SW 1271 (cell line): ENCODE measurements around the gene MTCH2.
A peak's percentile ranks its signal among the peaks of the same experiment; 100 is the strongest.
"Not testable (repeated sequence)": the region's sequence is repeated elsewhere in the genome, so short reads cannot be mapped to it uniquely, and the experiment has no call there.

Source experiments
- DNase-seq, 2 experiments: peaks; one replicate each; lab custom pipeline; 2025; lab: John Stamatoyannopoulos, UW

MTCH2 gene

GRCh38 chr11:47642099-47642855, at the start of gene MTCH2:
Gene MTCH2 (minus strand): TSS chr11:47642559. CDS start chr11:47642465, 94 bp downstream.
- peak; percentile 88 to 95 for DNase-seq

DNA sequence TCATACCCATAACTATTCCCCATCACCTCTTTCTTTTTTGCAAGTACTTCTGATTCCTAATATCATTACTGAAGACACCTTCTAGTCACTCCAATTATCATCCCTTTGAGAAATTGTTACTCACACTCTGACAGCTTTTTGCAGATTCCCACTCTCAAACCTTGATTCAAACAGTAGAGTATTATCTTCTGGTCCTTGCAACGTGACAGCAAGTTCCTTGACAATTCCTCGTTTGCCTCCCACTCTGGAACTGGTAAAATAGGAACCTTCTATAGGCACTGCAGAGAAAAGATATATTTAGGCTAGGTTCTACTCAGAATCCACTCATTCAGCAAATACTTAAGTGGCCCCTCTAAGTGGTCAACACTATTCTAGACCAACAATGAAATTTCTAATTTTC, 49.6 kb upstream of the MTCH2 start:
- no peak for DNase-seq

DNA sequence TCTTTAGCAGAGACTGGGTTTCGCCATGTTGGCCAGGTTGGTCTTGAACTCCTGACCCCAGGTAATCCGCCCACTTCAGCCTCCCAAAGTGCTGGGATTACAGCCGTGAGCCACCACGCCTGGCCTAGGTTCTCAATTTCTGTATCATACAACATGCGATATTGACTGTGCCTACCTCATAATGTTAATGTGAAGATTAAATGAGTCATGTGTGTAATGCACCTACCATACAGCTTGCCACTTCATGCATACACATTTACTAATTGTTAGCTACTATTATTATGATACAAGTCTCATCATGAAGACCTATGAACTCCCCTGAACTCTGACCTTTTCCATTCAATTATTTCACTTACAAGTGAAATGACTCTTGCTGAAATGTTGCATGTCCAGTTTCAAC, 47.1 kb upstream of the MTCH2 start:
- DNase-seq: no peak

- no peak for DNase-seq
Measured at GRCh38 chr11:47688991-47689390, 46.6 kb upstream of the MTCH2 start.

GRCh38 chr11:47688111-47688510, 45.8 kb upstream of the MTCH2 start:
- DNase-seq: no peak

- DNase-seq: not testable (repeated sequence)
Measured at GRCh38 chr11:47686704-47687103, 44.3 kb upstream of the MTCH2 start.

- no peak for DNase-seq
Measured at GRCh38 chr11:47686151-47686550, 43.8 kb upstream of the MTCH2 start.

- no peak for DNase-seq
Measured at GRCh38 chr11:47675851-47676250, 33.5 kb upstream of the MTCH2 start.

- no peak for DNase-seq
Measured at GRCh38 chr11:47672283-47672730, 29.9 kb upstream of the MTCH2 start.

GRCh38 chr11:47669856-47670255, 27.5 kb upstream of the MTCH2 start:
- DNase-seq: no peak

GRCh38 chr11:47668665-47669064, 26.3 kb upstream of the MTCH2 start:
- DNase-seq: no peak

DNA sequence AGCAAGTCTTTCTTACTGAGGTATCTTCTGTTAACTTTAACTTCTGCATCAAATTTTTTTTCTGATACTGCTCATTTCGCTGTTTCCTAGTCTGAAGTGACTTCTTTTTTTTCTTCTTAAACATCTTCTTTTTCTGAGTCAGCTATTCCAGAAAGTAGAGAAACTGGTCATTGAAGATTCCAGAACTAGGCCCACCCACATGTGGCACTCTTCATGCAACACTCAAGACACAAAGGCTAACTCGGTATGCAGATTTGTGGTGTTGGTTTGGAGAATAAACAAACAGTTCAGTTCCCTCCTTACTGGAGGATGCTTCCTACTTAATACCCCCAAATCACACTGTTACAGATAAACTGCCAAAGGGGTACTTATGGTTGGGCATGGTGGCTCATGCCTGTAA, 25.2 kb upstream of the MTCH2 start:
- no peak for DNase-seq

GRCh38 chr11:47667135-47667534, 24.8 kb upstream of the MTCH2 start:
- DNase-seq: no peak

DNA sequence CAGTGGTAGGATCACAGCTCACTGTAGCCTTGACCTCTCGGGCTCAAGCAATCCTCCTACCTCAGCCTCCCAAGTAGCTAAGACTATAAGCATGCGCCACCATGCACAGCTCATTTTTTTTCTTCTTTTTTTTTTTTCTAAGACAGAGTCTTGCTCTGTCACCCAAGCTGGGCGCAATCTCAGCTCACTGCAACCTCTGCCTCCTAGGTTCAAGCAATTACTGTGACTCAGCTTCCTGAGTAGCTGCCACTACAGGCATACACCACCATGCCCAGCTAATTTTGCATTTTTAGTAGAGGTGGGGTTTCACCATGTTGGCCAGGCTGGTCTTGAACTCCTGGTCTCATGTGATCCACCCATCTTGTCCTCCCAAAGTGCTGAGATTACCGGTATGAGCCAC, 22.6 kb upstream of the MTCH2 start:
- not testable (repeated sequence) for DNase-seq

GRCh38 chr11:47661245-47661644, 18.9 kb upstream of the MTCH2 start:
- DNase-seq: no peak

DNA sequence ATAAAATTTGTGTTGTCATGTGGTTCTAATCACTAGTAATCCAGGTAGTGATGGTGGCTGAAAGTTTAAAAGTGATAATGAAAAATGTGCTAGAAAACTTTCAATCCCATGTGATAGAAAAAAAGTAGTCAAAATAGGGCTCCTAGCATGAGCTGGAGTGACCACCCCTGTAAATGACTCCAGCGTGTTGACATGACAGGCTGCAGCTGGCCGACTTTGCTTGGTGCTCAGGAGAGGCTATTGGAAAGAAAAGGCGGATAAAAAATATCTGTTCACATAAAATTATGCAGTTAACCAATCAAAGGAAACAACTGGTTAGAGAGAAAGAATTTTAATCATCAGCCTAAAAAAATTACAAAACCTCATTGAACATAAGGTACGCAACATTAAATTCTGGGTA, 16.9 kb upstream of the MTCH2 start:
- DNase-seq: no peak

- DNase-seq: no peak
Measured at GRCh38 chr11:47656260-47656885, 14.0 kb upstream of the MTCH2 start.

GRCh38 chr11:47651818-47652469, 9.6 kb upstream of the MTCH2 start:
- DNase-seq: no peak

GRCh38 chr11:47649276-47649675, 6.9 kb upstream of the MTCH2 start:
- no peak for DNase-seq

DNA sequence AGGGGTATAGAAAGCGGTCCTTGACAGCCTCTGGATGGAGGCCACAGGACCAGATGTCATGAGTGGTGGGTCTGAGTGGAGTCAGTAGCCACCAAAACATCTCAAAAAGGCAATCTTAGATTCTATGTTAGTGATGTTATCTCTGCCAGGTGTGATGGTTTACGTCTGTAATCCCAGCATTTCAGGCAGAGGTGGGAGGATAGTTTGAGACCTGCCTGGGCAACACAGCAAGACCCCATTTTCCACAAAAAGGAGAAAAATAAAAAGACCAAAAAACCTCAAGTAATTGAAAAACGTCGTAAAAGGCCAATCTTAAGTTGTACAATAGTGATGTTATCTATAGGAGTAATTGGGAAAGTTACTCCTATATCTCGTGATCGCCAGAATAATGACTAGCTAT, 3.7 kb upstream of the MTCH2 start:
- no peak for DNase-seq

GRCh38 chr11:47645500-47645899, 3.1 kb upstream of the MTCH2 start:
- no peak for DNase-seq

DNA sequence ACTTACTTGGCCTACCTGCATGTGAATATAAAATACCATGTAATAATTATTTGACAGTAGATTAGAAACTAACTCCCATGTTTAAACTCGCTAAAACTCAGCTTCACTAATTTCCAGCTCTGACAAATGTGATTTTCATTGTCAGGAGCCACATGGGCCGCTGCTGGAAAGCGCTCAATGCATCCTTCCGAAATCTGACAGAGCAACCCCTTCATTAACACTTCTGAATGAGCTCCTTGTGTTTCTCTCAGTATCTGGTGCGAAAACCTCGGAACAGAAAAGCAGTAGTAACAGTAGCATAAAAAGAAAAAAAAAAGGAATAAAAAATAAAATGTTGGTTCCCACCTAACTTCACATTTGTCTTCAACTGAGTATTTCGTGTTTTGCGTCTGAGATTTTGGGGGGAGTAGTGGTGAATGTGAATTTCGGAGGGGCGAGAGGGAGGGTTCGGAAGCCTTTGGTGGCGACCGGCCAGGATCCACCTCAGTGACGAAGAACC, 710 bp downstream of the MTCH2 start:
- no peak for DNase-seq

DNA sequence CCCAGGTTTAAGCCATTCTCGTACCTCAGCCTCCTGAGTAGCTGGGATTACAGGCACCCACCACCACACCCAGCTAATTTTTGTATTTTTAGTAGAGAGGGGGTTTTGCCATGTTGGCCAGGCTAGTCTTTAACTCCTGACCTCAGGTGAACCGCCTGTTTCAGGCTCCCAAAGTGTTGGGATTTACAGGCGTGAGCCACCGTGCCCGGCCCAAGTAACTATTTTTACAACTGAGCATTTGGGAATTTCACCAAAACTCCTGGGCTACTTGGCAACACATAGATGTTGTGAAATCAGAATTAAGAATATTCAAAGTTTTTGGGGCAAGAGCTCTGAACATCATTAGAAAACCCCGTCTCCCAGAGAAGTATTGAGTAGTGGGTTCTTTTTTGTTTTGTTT, 1.9 kb downstream of the MTCH2 start:
- not testable (repeated sequence) for DNase-seq
